Measurements from ENCODE around the gene DUS1L.

DNA sequence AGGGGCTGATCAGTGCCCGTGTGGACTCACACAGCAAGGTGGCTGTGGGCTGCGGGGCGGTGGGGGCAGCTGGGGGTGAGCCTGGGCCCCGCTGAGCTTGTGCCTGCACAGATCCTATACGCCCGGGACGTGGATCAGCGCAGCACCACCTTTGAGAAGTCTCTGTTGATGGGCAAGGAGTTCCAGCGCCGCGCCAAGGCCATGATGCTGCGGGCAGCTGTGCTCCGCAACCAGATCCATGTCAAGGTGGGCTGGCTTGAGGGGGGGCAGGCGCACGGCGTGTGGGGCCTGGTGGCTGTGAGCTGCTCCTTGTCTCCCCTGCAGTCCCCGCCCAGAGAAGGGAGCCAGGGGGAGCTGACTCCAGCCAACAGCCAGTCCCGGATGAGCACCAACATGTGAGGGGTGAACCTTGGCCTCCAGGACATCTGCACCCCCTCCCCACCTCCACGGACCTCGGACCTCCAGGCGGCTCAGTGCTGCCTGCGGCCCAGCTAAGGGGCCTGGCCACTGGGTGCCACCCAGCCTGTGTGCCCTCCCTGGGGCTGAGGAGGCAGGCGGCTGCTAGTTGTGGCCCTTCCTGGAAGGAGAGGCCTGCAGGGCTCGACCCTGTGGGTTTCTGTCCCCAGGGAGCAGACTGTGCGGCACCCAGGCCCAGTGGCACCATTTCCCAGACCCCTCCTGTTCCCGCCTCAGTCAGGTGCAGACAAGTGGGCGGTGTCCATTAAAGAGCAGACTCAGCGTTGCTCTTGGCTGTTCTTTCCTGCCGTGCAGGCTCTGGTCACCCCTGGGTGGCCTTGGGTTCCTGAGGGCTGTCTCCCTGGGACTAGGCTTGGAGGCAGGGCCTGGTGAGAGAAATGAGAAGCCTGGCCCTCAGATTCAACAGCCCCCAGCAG, 8.6 kb downstream of the DUS1L start:
- TF ChIP-seq, protein P1, sequence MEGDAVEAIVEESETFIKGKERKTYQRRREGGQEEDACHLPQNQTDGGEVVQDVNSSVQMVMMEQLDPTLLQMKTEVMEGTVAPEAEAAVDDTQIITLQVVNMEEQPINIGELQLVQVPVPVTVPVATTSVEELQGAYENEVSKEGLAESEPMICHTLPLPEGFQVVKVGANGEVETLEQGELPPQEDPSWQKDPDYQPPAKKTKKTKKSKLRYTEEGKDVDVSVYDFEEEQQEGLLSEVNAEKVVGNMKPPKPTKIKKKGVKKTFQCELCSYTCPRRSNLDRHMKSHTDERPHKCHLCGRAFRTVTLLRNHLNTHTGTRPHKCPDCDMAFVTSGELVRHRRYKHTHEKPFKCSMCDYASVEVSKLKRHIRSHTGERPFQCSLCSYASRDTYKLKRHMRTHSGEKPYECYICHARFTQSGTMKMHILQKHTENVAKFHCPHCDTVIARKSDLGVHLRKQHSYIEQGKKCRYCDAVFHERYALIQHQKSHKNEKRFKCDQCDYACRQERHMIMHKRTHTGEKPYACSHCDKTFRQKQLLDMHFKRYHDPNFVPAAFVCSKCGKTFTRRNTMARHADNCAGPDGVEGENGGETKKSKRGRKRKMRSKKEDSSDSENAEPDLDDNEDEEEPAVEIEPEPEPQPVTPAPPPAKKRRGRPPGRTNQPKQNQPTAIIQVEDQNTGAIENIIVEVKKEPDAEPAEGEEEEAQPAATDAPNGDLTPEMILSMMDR (IDR thresholded peaks at IDR 0.05; ENCODE audit: low read length), result no peak
- no peak for TF ChIP-seq EZH2 (IDR thresholded peaks at IDR 0.05; ENCODE audit: borderline replicate concordance, low read length)
